ENCODE measurements around the gene ORAI3. TPM values are rescaled to one million over a fixed set of nuclear protein-coding genes. Genes with fewer than 3 reads are reported as not detected.

The ORAI3 gene
- total RNA-seq, 2 experiments from 2014 or later, result 7.9 to 8.4 TPM

GRCh38 chr16:30980023-30980371, 31.1 kb downstream of the ORAI3 start:
- POLR2A ChIA-PET, result no interaction called here
- CTCF ChIA-PET, result no interaction called here

DNA sequence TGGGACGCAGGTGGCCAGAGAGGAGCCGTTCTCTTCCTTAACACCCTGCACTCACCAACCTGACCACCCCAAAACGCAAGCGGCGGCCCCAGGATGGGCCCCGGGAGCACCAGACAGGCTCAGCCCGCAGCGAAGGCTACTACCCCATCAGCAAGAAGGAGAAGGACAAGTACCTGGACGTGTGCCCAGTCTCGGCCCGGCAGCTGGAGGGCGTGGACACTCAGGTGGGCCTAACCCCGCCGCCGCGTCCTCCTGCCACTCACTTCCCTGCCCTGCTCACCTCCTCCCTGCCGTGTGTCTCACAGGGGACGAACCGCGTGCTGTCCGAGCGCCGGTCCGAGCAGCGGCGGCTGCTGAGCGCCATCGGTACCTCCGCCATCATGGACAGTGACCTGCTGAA, 31.6 kb downstream of the ORAI3 start:
- CTCF ChIA-PET, result no interaction called here
- POLR2A ChIA-PET, result no interaction called here

GRCh38 chr16:30980959-30981358, 32.1 kb downstream of the ORAI3 start:
- POLR2A ChIA-PET, result no interaction called here
- CTCF ChIA-PET, result interaction anchor here (2.8 kb wide), 1 partner anchor 161 kb away, joined by 6 read pairs; no protein-coding TSS in a partner anchor

- CTCF ChIA-PET, result interaction anchor here (0.5 to 2.8 kb wide), 3 partner anchors 10 to 194 kb away, joined by 3 to 6 read pairs (median 3); no protein-coding TSS in a partner anchor
- POLR2A ChIA-PET, result interaction anchor here (0.6 kb wide), 1 partner anchor 473 kb away, joined by 5 read pairs; no protein-coding TSS in a partner anchor
Observed at GRCh38 chr16:30982548-30983288, 33.9 kb downstream of the ORAI3 start.

DNA sequence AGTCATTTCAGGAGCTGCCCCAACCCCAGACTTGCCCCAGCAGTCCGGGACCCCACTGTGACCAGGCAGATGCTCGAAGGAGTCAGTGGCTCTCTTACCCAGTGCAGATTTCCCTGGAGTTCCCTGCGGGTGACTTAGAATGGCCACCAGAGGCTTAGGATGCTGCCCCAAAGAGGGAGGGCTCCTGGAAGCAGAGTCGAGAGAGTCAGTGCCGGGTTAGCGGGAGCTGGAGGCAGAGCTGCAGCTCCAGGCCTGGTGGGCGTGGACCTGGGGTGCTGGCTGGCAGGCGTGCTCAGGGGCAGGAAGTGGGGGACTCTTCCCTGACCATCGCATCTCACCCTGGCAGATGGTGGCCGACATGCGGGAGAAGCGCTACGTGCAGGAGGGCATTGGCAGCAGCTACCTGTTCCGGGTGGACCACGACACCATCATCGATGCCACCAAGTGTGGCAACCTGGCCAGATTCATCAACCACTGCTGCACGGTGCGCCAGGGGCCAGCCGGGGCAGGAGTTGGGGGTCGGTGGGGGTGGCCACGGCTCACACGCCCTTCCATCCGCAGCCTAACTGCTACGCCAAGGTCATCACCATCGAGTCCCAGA, 34.5 kb downstream of the ORAI3 start:
- POLR2A ChIA-PET, result interaction anchor here (0.6 kb wide), 1 partner anchor 473 kb away, joined by 5 read pairs; no protein-coding TSS in a partner anchor
- CTCF ChIA-PET, result interaction anchor here (0.5 to 2.8 kb wide), 7 partner anchors 10 to 195 kb away, joined by 3 to 12 read pairs (median 3); no protein-coding TSS in a partner anchor

GRCh38 chr16:30983898-30984610, 35.2 kb downstream of the ORAI3 start:
- ChIA-PET POLR2A (interaction anchor here (1.5 to 1.6 kb wide), 2 partner anchors 90 to 110 kb away, joined by 3 read pairs; partner anchors contain the start of genes VKORC1, ZNF646 and ZNF668), CTCF (interaction anchor here (0.6 to 2.7 kb wide), 23 partner anchors 8 to 461 kb away, joined by 3 to 12 read pairs (median 4); partner anchors contain the start of genes KAT8, PRSS53, ZNF646 and ZNF668)

- ChIA-PET POLR2A (interaction anchor here (1.5 to 1.6 kb wide), 2 partner anchors 90 to 109 kb away, joined by 3 read pairs; partner anchors contain the start of genes VKORC1, ZNF646 and ZNF668), CTCF (interaction anchor here (0.6 to 2.7 kb wide), 22 partner anchors 9 to 460 kb away, joined by 3 to 12 read pairs (median 4); partner anchors contain the start of genes KAT8, PRSS53, STX4 and ZNF646)
Observed at GRCh38 chr16:30984669-30985400, 36.0 kb downstream of the ORAI3 start, which contains the start of gene HSD3B7. TSS of gene HSD3B7 (plus strand) at chr16:30985207. CDS start at chr16:30985659, 452 bp downstream.

DNA sequence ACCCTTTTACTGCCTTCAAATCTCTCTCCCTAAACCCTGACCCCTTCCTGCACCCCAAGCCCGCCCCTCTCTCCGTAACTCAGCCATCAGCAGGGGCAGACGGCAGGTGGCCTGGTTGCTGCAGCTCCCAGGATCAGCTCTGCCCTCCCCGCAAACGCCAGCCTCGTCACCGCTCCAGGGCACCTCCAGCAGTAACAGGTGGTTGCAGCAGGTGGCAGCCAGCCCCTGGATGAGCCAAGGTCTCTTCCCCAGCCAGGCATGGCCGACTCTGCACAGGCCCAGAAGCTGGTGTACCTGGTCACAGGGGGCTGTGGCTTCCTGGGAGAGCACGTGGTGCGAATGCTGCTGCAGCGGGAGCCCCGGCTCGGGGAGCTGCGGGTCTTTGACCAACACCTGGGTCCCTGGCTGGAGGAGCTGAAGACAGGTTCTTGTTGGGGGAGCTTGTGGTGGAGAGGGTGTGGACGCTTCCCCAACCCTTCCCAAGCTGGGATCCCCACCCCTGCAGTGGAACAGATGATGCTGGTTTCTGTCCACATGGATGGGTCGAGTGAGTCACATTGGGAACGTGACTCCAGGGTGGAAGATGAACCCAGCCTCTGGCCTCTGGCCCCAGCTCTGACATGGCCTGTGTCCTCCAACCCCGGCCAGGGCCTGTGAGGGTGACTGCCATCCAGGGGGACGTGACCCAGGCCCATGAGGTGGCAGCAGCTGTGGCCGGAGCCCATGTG, 36.7 kb downstream of the ORAI3 start:
- ChIA-PET POLR2A (interaction anchor here (1.5 to 1.6 kb wide), 2 partner anchors 89 to 109 kb away, joined by 3 read pairs; partner anchors contain the start of genes VKORC1, ZNF646 and ZNF668), CTCF (interaction anchor here (0.6 to 2.7 kb wide), 22 partner anchors 8 to 460 kb away, joined by 3 to 12 read pairs (median 4); partner anchors contain the start of genes KAT8, PRSS53, ZNF646 and ZNF668)

DNA sequence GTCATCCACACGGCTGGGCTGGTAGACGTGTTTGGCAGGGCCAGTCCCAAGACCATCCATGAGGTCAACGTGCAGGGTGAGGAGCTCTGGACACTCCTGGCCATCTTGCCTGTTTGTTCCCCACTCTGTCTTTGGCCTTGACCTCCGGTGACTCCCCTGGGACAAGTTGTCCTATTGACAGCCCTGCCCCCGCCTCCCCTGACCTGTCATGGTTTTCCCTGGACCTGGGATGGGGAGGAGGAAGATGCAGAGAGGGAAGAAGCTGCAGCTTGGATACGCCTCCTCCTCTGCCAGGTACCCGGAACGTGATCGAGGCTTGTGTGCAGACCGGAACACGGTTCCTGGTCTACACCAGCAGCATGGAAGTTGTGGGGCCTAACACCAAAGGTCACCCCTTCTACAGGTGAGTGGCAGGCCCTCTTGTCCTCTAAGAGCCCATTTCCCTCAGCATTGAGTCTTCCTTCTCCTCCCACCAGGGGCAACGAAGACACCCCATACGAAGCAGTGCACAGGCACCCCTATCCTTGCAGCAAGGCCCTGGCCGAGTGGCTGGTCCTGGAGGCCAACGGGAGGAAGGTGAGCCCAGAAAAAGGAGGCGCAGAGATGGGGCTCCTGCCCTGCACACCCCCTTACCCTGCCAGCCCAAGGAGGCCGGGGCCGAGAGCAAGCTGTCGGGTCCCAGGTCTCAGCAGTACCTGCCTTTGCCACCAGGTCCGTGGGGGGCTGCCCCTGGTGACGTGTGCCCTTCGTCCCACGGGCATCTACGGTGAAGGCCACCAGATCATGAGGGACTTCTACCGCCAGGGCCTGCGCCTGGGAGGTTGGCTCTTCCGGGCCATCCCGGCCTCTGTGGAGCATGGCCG, 37.5 kb downstream of the ORAI3 start:
- POLR2A ChIA-PET, result interaction anchor here (1.6 kb wide), 1 partner anchor 88 kb away, joined by 3 read pairs; the partner anchor contains the start of genes ZNF646 and ZNF668
- CTCF ChIA-PET, result interaction anchor here (0.9 to 2.7 kb wide), 11 partner anchors 11 to 457 kb away, joined by 3 to 12 read pairs (median 5); partner anchors contain the start of genes KAT8 and ZNF843

GRCh38 chr16:30987581-30988190, 38.8 kb downstream of the ORAI3 start:
- POLR2A ChIA-PET, result no interaction called here
- CTCF ChIA-PET, result interaction anchor here (1.1 kb wide), 1 partner anchor 154 kb away, joined by 3 read pairs; no protein-coding TSS in a partner anchor

GRCh38 chr16:30989469-30990047, 40.7 kb downstream of the ORAI3 start:
- POLR2A ChIA-PET, result no interaction called here
- CTCF ChIA-PET, result no interaction called here

DNA sequence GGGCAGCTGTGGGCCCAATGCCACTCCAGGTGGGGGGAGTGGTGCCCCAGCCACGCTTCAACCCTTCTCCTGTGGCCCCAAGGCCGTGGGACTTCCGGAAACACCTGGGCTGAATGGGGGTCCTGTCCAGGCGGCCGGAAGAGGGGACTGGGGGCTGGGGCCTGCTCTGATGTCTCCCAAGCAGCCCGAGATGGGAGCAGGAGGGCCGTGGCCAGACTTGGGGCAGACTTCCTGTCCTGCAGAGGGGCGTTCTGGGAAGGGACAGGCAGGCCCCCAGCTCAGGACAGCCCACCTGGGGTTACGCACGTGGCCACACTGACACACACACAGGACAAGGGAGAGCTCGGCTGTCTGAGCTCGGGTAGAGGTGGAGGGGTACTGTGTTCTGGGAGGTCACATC, 41.2 kb downstream of the ORAI3 start:
- CTCF ChIA-PET, result no interaction called here
- POLR2A ChIA-PET, result no interaction called here

- CTCF ChIA-PET, result no interaction called here
- POLR2A ChIA-PET, result no interaction called here
Observed at GRCh38 chr16:30991052-30991451, 42.2 kb downstream of the ORAI3 start.

DNA sequence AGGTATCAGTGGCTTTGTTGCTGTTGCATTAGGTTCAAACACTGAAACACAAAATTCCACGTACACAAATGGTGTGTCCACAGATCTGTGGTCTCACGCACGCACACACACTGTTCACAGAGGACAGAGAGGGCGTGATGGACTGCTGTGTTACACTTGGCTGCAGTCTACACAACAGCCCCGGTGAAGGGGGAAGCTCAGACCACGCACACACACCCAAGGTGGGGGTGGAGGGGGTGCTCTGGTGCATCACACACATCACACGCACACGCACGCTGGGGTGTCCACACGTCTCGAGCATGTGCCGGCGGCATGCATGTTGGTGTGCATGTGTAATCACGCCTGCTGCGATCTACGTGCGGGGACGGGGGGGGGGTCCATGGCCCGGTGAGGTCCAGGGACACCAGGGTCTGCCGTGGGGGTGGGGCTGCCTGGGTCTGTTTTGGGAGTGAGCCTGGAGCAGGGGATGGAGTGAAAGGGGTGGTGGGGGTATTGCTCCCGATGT, 43.5 kb downstream of the ORAI3 start:
- POLR2A ChIA-PET, result no interaction called here
- CTCF ChIA-PET, result no interaction called here

DNA sequence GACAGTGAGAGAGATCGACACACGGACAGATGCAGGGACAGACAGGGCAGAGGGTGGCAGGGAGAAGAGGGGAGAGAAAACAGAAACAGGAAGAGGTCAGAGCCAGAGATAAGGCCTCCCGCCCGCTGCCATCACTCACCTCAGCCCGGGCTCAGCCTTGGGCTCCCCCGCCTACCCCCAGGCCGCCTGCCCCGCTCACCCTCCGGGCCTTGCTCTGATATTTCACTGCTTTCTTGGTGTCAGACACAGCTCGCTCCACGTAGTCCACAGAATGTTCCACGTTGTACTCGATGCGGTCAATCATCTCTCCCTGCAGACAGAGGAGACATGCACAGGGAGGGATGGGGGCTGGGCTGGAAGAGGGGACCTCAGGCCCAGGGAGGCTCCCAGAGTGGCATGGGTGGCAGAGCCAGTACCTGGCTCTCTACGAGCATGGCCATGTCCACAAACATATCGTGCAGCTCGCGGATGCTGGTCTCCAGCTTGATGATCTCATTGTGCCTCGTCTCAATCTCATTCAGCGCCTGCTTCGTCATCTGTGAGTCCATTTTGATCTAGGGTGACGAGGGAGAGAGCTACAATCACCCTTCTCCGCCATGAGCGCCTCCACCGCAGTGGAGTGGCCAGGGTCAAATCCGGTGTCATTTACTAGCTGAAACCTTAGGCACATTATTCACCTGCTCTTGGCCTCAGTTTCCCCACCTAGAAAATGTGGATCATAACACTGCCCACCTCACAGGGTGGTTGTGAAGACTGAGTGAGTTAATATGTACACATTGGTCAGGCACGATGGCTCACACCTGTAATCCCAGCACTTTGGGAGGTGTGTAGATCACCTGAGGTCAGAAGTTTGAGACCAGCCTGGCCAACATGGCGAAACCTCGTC, 44.3 kb downstream of the ORAI3 start:
- POLR2A ChIA-PET, result no interaction called here

More for the DNA sequence above, 44.3 kb downstream of the ORAI3 start:
- CTCF ChIA-PET, result interaction anchor here (1.3 kb wide), 1 partner anchor 8 kb away, joined by 8 read pairs; the partner anchor contains the start of gene HSD3B7
